Activated CD8-positive, alpha-beta T cell treated with anti-CD3 and anti-CD28 coated beads for 36 hours (primary cell): ENCODE results near the gene ISG20. TPM values are rescaled to one million over a fixed set of nuclear protein-coding genes. Genes with fewer than 3 reads are reported as not detected.
"Not testable (repeated sequence)": the region's sequence is repeated elsewhere in the genome, so short reads cannot be mapped to it uniquely, and the experiment has no call there.

Source experiments
- ATAC-seq: fragments of 200-7000 bp; cut with Tn5 transposase; one replicate; pipeline ENCODE4 v1.10.0; 2021; ENCODE audit warnings: mild to moderate bottlenecking, moderate library complexity
- CTCF ChIA-PET: fragments of 350-600 bp; sonication (Branson Sonifier 250); formaldehyde crosslinking; loops from one replicate; lab custom pipeline; 2021; ENCODE audit warnings: antibody characterized with exemption; lab: Charles Lee
- POLR2A ChIA-PET: fragments of 350-600 bp; sonication (Branson Sonifier 250); formaldehyde crosslinking; loops from one replicate; lab custom pipeline; 2021; ENCODE audit warnings: antibody characterized with exemption; lab: Charles Lee
- DNase-seq: peaks from one replicate; pipeline ENCODE4 v3.0.0-alpha.2; 2020
- H3K27ac Mint-ChIP-seq: one replicate; pipeline ENCODE4 v1.8.0; 2021; ENCODE audit warnings: mild to moderate bottlenecking, mixed read lengths
- H3K27me3 Mint-ChIP-seq: one replicate; pipeline ENCODE4 v1.8.0; 2021; ENCODE audit warnings: mixed read lengths
- H3K36me3 Mint-ChIP-seq: one replicate; pipeline ENCODE4 v1.8.0; 2021; ENCODE audit warnings: low read depth, mixed read lengths
- H3K4me1 Mint-ChIP-seq: one replicate; pipeline ENCODE4 v1.8.0; 2021; ENCODE audit warnings: low read depth, mixed read lengths
- H3K4me3 Mint-ChIP-seq: one replicate; pipeline ENCODE4 v1.8.0; 2021; ENCODE audit warnings: mild to moderate bottlenecking, moderate library complexity, mixed read lengths
- H3K9me3 Mint-ChIP-seq: one replicate; pipeline ENCODE4 v1.8.0; 2021; ENCODE audit warnings: mixed read lengths
- CTCF ChIP-seq: fragments of 200-600 bp; IDR thresholded peaks from one replicate; pipeline ENCODE4 v1.8.0; 2022; ENCODE audit warnings: antibody characterized with exemption, mild to moderate bottlenecking
- intact Hi-C: fragments of 100-400 bp; cut with micrococcal nuclease; formaldehyde crosslinking; loops from one replicate; pipeline ENCODE4 v1.10.0; 2022
- total RNA-seq, 2 experiments: library from RNA; stranded (reverse); gene quantifications; one replicate each; pipeline ENCODE4 v1.2.3, GENCODE V29; 2021

The ISG20 gene
- total RNA-seq, 2 experiments from 2014 or later: 75.1 to 82.8 TPM

DNA sequence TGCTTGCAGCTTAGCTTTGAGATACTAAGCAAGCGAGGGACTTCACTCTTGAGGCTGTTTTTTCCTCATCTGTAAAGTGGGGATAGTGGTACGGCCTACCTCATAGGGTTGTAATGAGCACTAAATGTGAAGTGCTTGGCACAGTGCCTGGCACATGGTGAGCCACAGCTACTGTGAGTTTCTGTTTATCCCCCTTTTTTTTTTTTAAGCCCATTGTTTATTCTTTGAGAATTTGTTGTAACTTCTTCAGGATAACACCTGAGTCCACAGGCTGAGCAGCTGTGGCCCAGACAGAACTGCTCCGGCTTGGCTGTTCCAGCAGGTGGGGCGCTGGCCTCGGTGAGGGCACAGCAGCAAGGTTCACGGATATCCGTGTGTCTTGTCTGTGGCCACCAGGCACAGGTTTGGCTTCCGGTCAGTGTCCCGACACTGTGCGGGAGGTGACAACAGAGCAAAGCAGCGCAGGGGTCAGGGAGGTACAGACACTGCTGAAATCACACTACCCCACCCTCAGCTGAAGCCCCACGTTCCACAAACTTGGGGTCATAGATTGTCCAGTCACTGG, 7.3 kb upstream of the ISG20 start:
- Mint-ChIP-seq H3K4me1 (peaks cover 91% of the 10 kb centered on the region), H3K27me3 (no peaks in the 10 kb centered on the region), H3K4me3 (no peak overlapping the region), H3K36me3 (peaks cover 80% of the 10 kb centered on the region), H3K9me3 (no peaks in the 10 kb centered on the region), H3K27ac (peak overlapping the region; percentile 85)
- no peak for ATAC-seq
- TF ChIP-seq CTCF: no peak
- POLR2A ChIA-PET: interaction anchor here (0.6 to 2.5 kb wide), 4 partner anchors 8 to 28 kb away, joined by 3 to 10 read pairs (median 4); no protein-coding TSS in a partner anchor
- DNase-seq: no peak
- CTCF ChIA-PET: interaction anchor here (1.4 to 2.6 kb wide), 3 partner anchors 7 to 33 kb away, joined by 5 to 13 read pairs (median 12); no protein-coding TSS in a partner anchor
- intact Hi-C loops: no loop called here

DNA sequence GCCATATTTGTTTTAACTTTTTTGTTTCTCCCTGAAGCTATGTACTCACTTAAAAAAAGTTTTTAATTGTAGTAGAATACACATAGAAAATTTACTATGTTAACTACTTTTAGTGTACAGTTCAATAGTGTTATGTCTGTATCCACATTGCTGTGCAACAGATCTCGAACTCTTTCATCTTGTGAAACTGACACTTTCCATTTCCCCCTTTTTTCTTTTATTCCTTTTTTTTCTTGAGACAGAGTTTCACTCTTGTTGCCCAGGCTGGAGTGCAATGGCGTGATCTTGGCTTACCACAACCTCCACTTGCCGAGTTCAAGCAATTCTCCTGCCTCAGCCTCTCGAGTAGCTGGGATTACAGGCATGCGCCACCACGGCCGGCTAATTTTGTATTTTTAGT, 6.0 kb upstream of the ISG20 start:
- H3K9me3 Mint-ChIP-seq, DNase-seq, intact Hi-C loops, ATAC-seq, H3K27me3 Mint-ChIP-seq, H3K4me3 Mint-ChIP-seq: not testable (repeated sequence)
- ChIA-PET CTCF (interaction anchor here (1.4 to 2.6 kb wide), 3 partner anchors 9 to 31 kb away, joined by 5 to 13 read pairs (median 12); no protein-coding TSS in a partner anchor), POLR2A (interaction anchor here (0.8 to 2.5 kb wide), 3 partner anchors 11 to 16 kb away, joined by 3 to 10 read pairs (median 5); no protein-coding TSS in a partner anchor)
- Mint-ChIP-seq H3K4me1 (peaks cover 91% of the 10 kb centered on the region), H3K27ac (peak overlapping the region; percentile 77), H3K36me3 (peaks cover 79% of the 10 kb centered on the region)

GRCh38 chr15:88634449-88634848, 4.4 kb upstream of the ISG20 start:
- ChIA-PET CTCF (interaction anchor here (2.4 kb wide), 1 partner anchor 10 kb away, joined by 18 read pairs; no protein-coding TSS in a partner anchor), POLR2A (interaction anchor here (1.0 to 2.6 kb wide), 2 partner anchors 13 to 24 kb away, joined by 4 to 16 read pairs; partner anchors contain the start of gene AEN)
- intact Hi-C loops: no loop called here
- no peak overlapping the region for H3K4me3 Mint-ChIP-seq
- H3K4me1 Mint-ChIP-seq: peaks cover 90% of the 10 kb centered on the region
- H3K27ac Mint-ChIP-seq: peak overlapping the region; percentile 96
- ATAC-seq (no peak), DNase-seq (no peak)
- H3K36me3 Mint-ChIP-seq: peaks cover 65% of the 10 kb centered on the region
- H3K27me3 Mint-ChIP-seq: no peaks in the 10 kb centered on the region
- no peak for TF ChIP-seq CTCF
- H3K9me3 Mint-ChIP-seq: no peaks in the 10 kb centered on the region

- peak; percentile 62 for DNase-seq
- ChIA-PET CTCF (interaction anchor here (1.1 to 2.4 kb wide), 5 partner anchors 11 to 260 kb away, joined by 3 to 18 read pairs (median 3); partner anchors contain the start of gene HAPLN3), POLR2A (interaction anchor here (0.7 to 2.6 kb wide), 6 partner anchors 11 to 168 kb away, joined by 3 to 16 read pairs (median 4); partner anchors contain the start of genes AEN and MRPS11)
- peak overlapping the region; percentile 8 for H3K4me3 Mint-ChIP-seq
- peaks cover 91% of the 10 kb centered on the region for H3K4me1 Mint-ChIP-seq
- ATAC-seq: peak; percentile 26
- TF ChIP-seq CTCF: no peak
- intact Hi-C loops: no loop called here
- peak overlapping the region; percentile 96 for H3K27ac Mint-ChIP-seq
- no peaks in the 10 kb centered on the region for H3K27me3 Mint-ChIP-seq
- H3K9me3 Mint-ChIP-seq: no peaks in the 10 kb centered on the region
- H3K36me3 Mint-ChIP-seq: peaks cover 65% of the 10 kb centered on the region
Measured at GRCh38 chr15:88635318-88635717, 3.5 kb upstream of the ISG20 start.

GRCh38 chr15:88636050-88636449, 2.8 kb upstream of the ISG20 start:
- no peaks in the 10 kb centered on the region for H3K9me3 Mint-ChIP-seq
- peak; percentile 5 for ATAC-seq
- H3K4me3 Mint-ChIP-seq: peak overlapping the region; percentile 58
- ChIA-PET POLR2A (interaction anchor here (0.6 to 2.6 kb wide), 7 partner anchors 11 to 168 kb away, joined by 3 to 16 read pairs (median 4); partner anchors contain the start of genes AEN and MRPS11), CTCF (interaction anchor here (1.1 to 2.4 kb wide), 5 partner anchors 12 to 259 kb away, joined by 3 to 18 read pairs (median 3); partner anchors contain the start of gene HAPLN3)
- peak overlapping the region; percentile 96 for H3K27ac Mint-ChIP-seq
- H3K4me1 Mint-ChIP-seq: peaks cover 89% of the 10 kb centered on the region
- H3K27me3 Mint-ChIP-seq: no peaks in the 10 kb centered on the region
- peaks cover 62% of the 10 kb centered on the region for H3K36me3 Mint-ChIP-seq
- intact Hi-C loops: no loop called here
- peak; percentile 77 for DNase-seq
- no peak for TF ChIP-seq CTCF
